ENCODE data around the gene NLGN3.

The NLGN3 gene

GRCh38 chrX:71199252-71200008, 54.8 kb downstream of the NLGN3 start:
- in situ Hi-C loops (cut with MboI; ENCODE audit: low sequenced_read_pairs): loop anchor here (25.0 kb wide), 1 partner anchor 437 kb away; no protein-coding TSS in a partner anchor

GRCh38 chrX:71210816-71211215, 66.2 kb downstream of the NLGN3 start:
- in situ Hi-C loops (cut with MboI; ENCODE audit: low sequenced_read_pairs): no loop called here

GRCh38 chrX:71212536-71212935, 67.9 kb downstream of the NLGN3 start:
- in situ Hi-C loops (cut with MboI; ENCODE audit: low sequenced_read_pairs): no loop called here

GRCh38 chrX:71214152-71214551, 69.5 kb downstream of the NLGN3 start:
- in situ Hi-C loops (cut with MboI; ENCODE audit: low sequenced_read_pairs): no loop called here

- in situ Hi-C loops (cut with MboI; ENCODE audit: low sequenced_read_pairs): no loop called here
Measured at GRCh38 chrX:71214604-71215337, 70.1 kb downstream of the NLGN3 start.

GRCh38 chrX:71215338-71215912, 70.8 kb downstream of the NLGN3 start:
- in situ Hi-C loops (cut with MboI; ENCODE audit: low sequenced_read_pairs): no loop called here

GRCh38 chrX:71216485-71216884, 71.8 kb downstream of the NLGN3 start:
- in situ Hi-C loops (cut with MboI; ENCODE audit: low sequenced_read_pairs): no loop called here

GRCh38 chrX:71217298-71217697, 72.7 kb downstream of the NLGN3 start:
- in situ Hi-C loops (cut with MboI; ENCODE audit: low sequenced_read_pairs): no loop called here
